NCI-H510A (cell line): ENCODE data around the gene KCNQ1.
"Not testable (repeated sequence)": the region's sequence is repeated elsewhere in the genome, so short reads cannot be mapped to it uniquely, and the experiment has no call there.

ENCODE experiments used
- DNase-seq: peaks from one replicate; lab custom pipeline; 2025; lab: John Stamatoyannopoulos, UW

The KCNQ1 gene

GRCh38 chr11:2473361-2474058 lies 28.7 kb downstream of the KCNQ1 start:
- no peak for DNase-seq

GRCh38 chr11:2474059-2474901 lies 29.5 kb downstream of the KCNQ1 start:
- DNase-seq, result no peak

- DNase-seq, result no peak
These were observed 30.5 kb downstream of the KCNQ1 start for GRCh38 chr11:2475136-2475918.

GRCh38 chr11:2477254-2477653 lies 32.4 kb downstream of the KCNQ1 start:
- no peak for DNase-seq

GRCh38 chr11:2477936-2478335 lies 33.1 kb downstream of the KCNQ1 start:
- DNase-seq, result no peak

- DNase-seq, result not testable (repeated sequence)
These were observed 35.5 kb downstream of the KCNQ1 start for GRCh38 chr11:2480067-2480873.

- no peak for DNase-seq
These were observed 36.0 kb downstream of the KCNQ1 start for GRCh38 chr11:2480874-2481220.

GRCh38 chr11:2481253-2481652 lies 36.4 kb downstream of the KCNQ1 start:
- no peak for DNase-seq

- DNase-seq, result no peak
These were observed 37.4 kb downstream of the KCNQ1 start for GRCh38 chr11:2482204-2482603.

GRCh38 chr11:2482745-2483144 lies 37.9 kb downstream of the KCNQ1 start:
- no peak for DNase-seq

- no peak for DNase-seq
These were observed 38.6 kb downstream of the KCNQ1 start for GRCh38 chr11:2483426-2483825.

- no peak for DNase-seq
These were observed 39.8 kb downstream of the KCNQ1 start for GRCh38 chr11:2484576-2485125.

GRCh38 chr11:2488004-2488403 lies 43.2 kb downstream of the KCNQ1 start:
- DNase-seq, result no peak

- DNase-seq, result no peak
These were observed 44.3 kb downstream of the KCNQ1 start for GRCh38 chr11:2489083-2489482.

- not testable (repeated sequence) for DNase-seq
These were observed 53.1 kb downstream of the KCNQ1 start for GRCh38 chr11:2497951-2498350.

- no peak for DNase-seq
These were observed 53.9 kb downstream of the KCNQ1 start for GRCh38 chr11:2498750-2499149.

- DNase-seq, result no peak
These were observed 62.5 kb downstream of the KCNQ1 start for GRCh38 chr11:2507212-2507901.

GRCh38 chr11:2507945-2508749 lies 63.3 kb downstream of the KCNQ1 start:
- DNase-seq, result no peak

GRCh38 chr11:2508793-2509192 lies 64.0 kb downstream of the KCNQ1 start:
- DNase-seq, result no peak

- DNase-seq, result no peak
These were observed 64.7 kb downstream of the KCNQ1 start for GRCh38 chr11:2509481-2510001.
